Measurements from ENCODE around the gene ALK.

Gene ALK

DNA sequence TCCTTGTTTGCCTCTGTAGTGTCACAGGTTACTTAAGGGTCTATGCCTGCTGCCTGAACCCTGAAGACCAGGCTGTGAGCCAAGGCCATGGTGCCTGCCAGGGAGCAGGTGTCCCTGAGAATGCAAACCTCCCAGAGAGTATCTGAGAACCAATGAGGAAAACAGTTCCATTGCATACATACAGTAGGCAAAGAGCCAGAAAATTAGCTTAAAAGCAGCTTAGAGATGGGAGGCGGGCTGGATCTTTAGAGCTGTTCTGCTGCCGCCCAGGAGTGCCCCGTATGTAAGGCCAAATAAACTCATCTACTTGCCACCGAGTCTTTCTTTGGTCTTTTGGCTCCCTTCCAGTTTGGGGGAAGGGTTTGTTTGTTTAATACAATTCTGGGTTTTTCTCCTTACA lies 478.2 kb downstream of the ALK start:
- no peak for TF ChIP-seq POLR2AphosphoS5 (IDR thresholded peaks at IDR 0.05; ENCODE audit: low read depth, low read length)
- TF ChIP-seq SIN3A (IDR thresholded peaks at IDR 0.05; ENCODE audit: borderline replicate concordance, insufficient read depth, low read length), result no peak
- TF ChIP-seq, protein P1, sequence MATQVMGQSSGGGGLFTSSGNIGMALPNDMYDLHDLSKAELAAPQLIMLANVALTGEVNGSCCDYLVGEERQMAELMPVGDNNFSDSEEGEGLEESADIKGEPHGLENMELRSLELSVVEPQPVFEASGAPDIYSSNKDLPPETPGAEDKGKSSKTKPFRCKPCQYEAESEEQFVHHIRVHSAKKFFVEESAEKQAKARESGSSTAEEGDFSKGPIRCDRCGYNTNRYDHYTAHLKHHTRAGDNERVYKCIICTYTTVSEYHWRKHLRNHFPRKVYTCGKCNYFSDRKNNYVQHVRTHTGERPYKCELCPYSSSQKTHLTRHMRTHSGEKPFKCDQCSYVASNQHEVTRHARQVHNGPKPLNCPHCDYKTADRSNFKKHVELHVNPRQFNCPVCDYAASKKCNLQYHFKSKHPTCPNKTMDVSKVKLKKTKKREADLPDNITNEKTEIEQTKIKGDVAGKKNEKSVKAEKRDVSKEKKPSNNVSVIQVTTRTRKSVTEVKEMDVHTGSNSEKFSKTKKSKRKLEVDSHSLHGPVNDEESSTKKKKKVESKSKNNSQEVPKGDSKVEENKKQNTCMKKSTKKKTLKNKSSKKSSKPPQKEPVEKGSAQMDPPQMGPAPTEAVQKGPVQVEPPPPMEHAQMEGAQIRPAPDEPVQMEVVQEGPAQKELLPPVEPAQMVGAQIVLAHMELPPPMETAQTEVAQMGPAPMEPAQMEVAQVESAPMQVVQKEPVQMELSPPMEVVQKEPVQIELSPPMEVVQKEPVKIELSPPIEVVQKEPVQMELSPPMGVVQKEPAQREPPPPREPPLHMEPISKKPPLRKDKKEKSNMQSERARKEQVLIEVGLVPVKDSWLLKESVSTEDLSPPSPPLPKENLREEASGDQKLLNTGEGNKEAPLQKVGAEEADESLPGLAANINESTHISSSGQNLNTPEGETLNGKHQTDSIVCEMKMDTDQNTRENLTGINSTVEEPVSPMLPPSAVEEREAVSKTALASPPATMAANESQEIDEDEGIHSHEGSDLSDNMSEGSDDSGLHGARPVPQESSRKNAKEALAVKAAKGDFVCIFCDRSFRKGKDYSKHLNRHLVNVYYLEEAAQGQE (IDR thresholded peaks at IDR 0.05; ENCODE audit: insufficient read depth in 1 of 2, low read depth in 2 of 2, low read length in 2 of 2), result no peak
- TF ChIP-seq TAF1 (IDR thresholded peaks at IDR 0.05; ENCODE audit: borderline replicate concordance, insufficient read depth, low read length), result no peak
- no peak for TF ChIP-seq FOXP2 (optimal IDR thresholded peaks at IDR 0.05; ENCODE audit: borderline replicate concordance, extremely low read depth, extremely low read length, insufficient read depth)

DNA sequence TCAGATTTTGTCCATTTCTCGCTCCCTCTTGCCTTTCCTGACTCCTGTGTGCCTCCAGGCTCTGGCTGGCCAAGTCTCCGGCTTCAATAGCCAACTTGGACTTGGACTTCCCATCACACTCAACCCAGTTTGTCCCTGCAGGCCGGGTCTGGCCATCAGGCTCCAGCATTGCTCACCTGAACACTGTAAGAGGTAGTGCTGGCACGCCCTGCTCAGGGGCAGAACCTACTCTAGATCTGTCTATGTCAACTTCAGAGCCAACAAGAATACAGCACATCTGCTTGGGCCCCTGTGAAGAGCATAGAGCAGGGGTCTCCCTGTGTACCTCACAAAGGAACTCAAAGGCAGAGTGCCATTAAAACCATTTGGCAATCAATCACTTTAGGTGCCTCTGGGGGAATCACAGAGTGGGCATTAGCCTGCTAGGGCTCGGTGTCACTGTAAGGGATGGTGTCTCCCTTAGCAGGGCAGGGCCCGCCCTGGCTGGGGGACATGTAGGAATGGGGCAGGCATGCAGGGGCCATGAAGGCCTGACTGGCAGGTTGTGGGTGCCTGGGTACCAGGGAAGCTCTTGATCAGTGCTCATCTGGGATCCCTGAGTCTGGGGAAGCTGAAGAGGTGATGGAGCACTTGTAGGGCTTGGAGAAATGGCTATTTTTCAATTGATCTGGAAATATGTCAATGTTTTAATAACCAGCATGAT lies 480.3 kb downstream of the ALK start:
- no peak for TF ChIP-seq SIN3A (IDR thresholded peaks at IDR 0.05; ENCODE audit: borderline replicate concordance, insufficient read depth, low read length)
- TF ChIP-seq, protein P1 (IDR thresholded peaks at IDR 0.05; ENCODE audit: insufficient read depth in 1 of 2, low read depth in 2 of 2, low read length in 2 of 2), result no peak
- TF ChIP-seq FOXP2 (optimal IDR thresholded peaks at IDR 0.05; ENCODE audit: borderline replicate concordance, extremely low read depth, extremely low read length, insufficient read depth), result no peak
- TF ChIP-seq TAF1 (IDR thresholded peaks at IDR 0.05; ENCODE audit: borderline replicate concordance, insufficient read depth, low read length), result no peak
- TF ChIP-seq POLR2AphosphoS5 (IDR thresholded peaks at IDR 0.05; ENCODE audit: low read depth, low read length), result no peak

DNA sequence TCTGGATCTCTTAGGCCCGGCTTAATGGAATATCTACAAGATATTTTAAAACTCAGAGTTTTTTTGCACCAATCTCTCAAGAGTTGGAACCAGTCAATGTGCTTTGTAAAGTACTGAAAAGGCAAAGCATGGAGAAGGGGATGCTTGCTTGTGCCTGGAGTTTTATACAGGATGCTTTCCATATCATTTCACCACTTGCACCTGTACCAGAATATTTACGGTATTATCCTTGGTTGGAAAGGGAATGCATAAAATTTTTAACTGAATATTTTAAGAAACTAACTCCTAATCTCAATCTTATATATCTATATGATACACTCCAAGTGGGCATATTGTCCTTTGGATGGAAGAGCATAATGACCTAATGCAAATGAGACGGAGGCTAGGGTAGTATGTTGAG lies 487.5 kb downstream of the ALK start:
- TF ChIP-seq POLR2AphosphoS5 (IDR thresholded peaks at IDR 0.05; ENCODE audit: low read depth, low read length) (no peak), TAF1 (IDR thresholded peaks at IDR 0.05; ENCODE audit: borderline replicate concordance, insufficient read depth, low read length) (no peak), SIN3A (IDR thresholded peaks at IDR 0.05; ENCODE audit: borderline replicate concordance, insufficient read depth, low read length) (no peak), FOXP2 (optimal IDR thresholded peaks at IDR 0.05; ENCODE audit: borderline replicate concordance, extremely low read depth, extremely low read length, insufficient read depth) (no peak)
- TF ChIP-seq, protein P1 (IDR thresholded peaks at IDR 0.05; ENCODE audit: insufficient read depth in 1 of 2, low read depth in 2 of 2, low read length in 2 of 2), result no peak

DNA sequence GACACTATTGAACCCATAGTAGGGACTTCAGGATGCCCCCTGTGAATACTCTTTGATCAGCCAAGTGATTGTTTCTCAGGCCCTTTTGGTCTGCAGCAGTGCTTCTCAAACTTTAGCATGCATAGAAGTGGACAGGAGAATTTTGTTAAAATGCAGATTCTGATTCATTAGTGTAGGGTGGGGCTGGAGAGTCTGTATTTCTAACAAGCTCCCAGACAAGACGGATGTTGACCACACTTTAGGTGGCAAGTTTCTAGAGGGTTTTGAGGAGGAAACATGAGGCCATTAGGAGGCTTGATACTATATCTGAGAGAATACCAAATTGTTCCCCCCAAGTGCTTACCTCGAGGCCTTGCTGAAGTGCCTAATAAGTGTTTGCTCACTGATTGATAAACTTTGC lies 488.3 kb downstream of the ALK start:
- TF ChIP-seq, protein P1 (IDR thresholded peaks at IDR 0.05; ENCODE audit: insufficient read depth in 1 of 2, low read depth in 2 of 2, low read length in 2 of 2), result no peak
- TF ChIP-seq SIN3A (IDR thresholded peaks at IDR 0.05; ENCODE audit: borderline replicate concordance, insufficient read depth, low read length), result no peak

DNA sequence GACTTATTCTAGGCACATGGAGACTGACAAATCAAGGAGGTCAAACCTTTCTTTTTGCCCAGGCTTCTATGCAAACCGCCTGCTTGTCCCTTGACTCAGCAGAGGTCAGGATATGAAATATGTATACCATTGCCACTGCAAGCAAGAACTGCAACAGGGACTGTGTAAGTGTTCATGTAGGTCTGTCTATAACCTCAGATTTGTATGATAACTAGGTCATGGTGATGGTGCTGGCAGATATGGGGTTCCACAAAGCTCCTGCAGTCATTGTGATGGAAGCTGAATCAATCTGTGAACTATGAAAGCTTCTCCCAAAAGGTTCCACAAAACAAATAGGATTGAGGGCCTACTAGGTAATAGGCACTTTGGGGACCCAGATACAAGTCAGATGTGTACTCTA lies 489.9 kb downstream of the ALK start:
- TF ChIP-seq, protein P1 (IDR thresholded peaks at IDR 0.05; ENCODE audit: insufficient read depth in 1 of 2, low read depth in 2 of 2, low read length in 2 of 2), result no peak
- TF ChIP-seq POLR2AphosphoS5 (IDR thresholded peaks at IDR 0.05; ENCODE audit: low read depth, low read length), result no peak
- TF ChIP-seq SIN3A (IDR thresholded peaks at IDR 0.05; ENCODE audit: borderline replicate concordance, insufficient read depth, low read length), result no peak
- no peak for TF ChIP-seq TAF1 (IDR thresholded peaks at IDR 0.05; ENCODE audit: borderline replicate concordance, insufficient read depth, low read length)
- no peak for TF ChIP-seq FOXP2 (optimal IDR thresholded peaks at IDR 0.05; ENCODE audit: borderline replicate concordance, extremely low read depth, extremely low read length, insufficient read depth)
